ENCODE results near the gene TNIP1.

Gene TNIP1

GRCh38 chr5:151008906-151009305 is 71.9 kb downstream of the TNIP1 start:
- Histone ChIP-seq H3K27me3 (replicated peaks; ENCODE audit: control insufficient read depth, insufficient read depth, low read length) (no peaks in the 10 kb centered on the region), H3K36me3 (ENCODE audit: control insufficient read depth, insufficient read depth, low read length) (no peaks in the 10 kb centered on the region), H3K4me3 (replicated peaks; ENCODE audit: low read depth, low read length) (no peak overlapping the region)
- TF ChIP-seq CTCF (IDR thresholded peaks at IDR 0.05; ENCODE audit: insufficient read depth, low read length, poor library complexity, severe bottlenecking) = no peak
- no peak for DNase-seq (ENCODE audit: extremely low read depth, insufficient read length)

GRCh38 chr5:151008210-151008491 is 72.7 kb downstream of the TNIP1 start:
- Histone ChIP-seq H3K36me3 (ENCODE audit: control insufficient read depth, insufficient read depth, low read length) (no peaks in the 10 kb centered on the region), H3K4me3 (replicated peaks; ENCODE audit: low read depth, low read length) (no peak overlapping the region), H3K27me3 (replicated peaks; ENCODE audit: control insufficient read depth, insufficient read depth, low read length) (no peaks in the 10 kb centered on the region)
- no peak for DNase-seq (ENCODE audit: extremely low read depth, insufficient read length)
- no peak for TF ChIP-seq CTCF (IDR thresholded peaks at IDR 0.05; ENCODE audit: insufficient read depth, low read length, poor library complexity, severe bottlenecking)

- TF ChIP-seq CTCF (IDR thresholded peaks at IDR 0.05; ENCODE audit: insufficient read depth, low read length, poor library complexity, severe bottlenecking) = no peak
- Histone ChIP-seq H3K4me3 (replicated peaks; ENCODE audit: low read depth, low read length) (no peak overlapping the region), H3K27me3 (replicated peaks; ENCODE audit: control insufficient read depth, insufficient read depth, low read length) (no peaks in the 10 kb centered on the region), H3K36me3 (ENCODE audit: control insufficient read depth, insufficient read depth, low read length) (no peaks in the 10 kb centered on the region)
- DNase-seq (ENCODE audit: extremely low read depth, insufficient read length) = no peak
These were observed 73.2 kb downstream of the TNIP1 start for GRCh38 chr5:151007430-151008209.

- no peak for DNase-seq (ENCODE audit: extremely low read depth, insufficient read length)
- no peaks in the 10 kb centered on the region for H3K27me3 ChIP-seq (replicated peaks; ENCODE audit: control insufficient read depth, insufficient read depth, low read length)
- no peaks in the 10 kb centered on the region for H3K36me3 ChIP-seq (ENCODE audit: control insufficient read depth, insufficient read depth, low read length)
- no peak overlapping the region for H3K4me3 ChIP-seq (replicated peaks; ENCODE audit: low read depth, low read length)
- no peak for TF ChIP-seq CTCF (IDR thresholded peaks at IDR 0.05; ENCODE audit: insufficient read depth, low read length, poor library complexity, severe bottlenecking)
These were observed 74.0 kb downstream of the TNIP1 start for GRCh38 chr5:151006704-151007334.

GRCh38 chr5:151005950-151006576 is 74.8 kb downstream of the TNIP1 start:
- no peak overlapping the region for H3K4me3 ChIP-seq (replicated peaks; ENCODE audit: low read depth, low read length)
- no peak for TF ChIP-seq CTCF (IDR thresholded peaks at IDR 0.05; ENCODE audit: insufficient read depth, low read length, poor library complexity, severe bottlenecking)
- no peaks in the 10 kb centered on the region for H3K36me3 ChIP-seq (ENCODE audit: control insufficient read depth, insufficient read depth, low read length)
- no peak for DNase-seq (ENCODE audit: extremely low read depth, insufficient read length)
- H3K27me3 ChIP-seq (replicated peaks; ENCODE audit: control insufficient read depth, insufficient read depth, low read length) = no peaks in the 10 kb centered on the region
